Smooth muscle cell of the brain vasculature (primary cell): ENCODE data around the gene ZBTB22.

Experiments
- DNase-seq: peaks from one replicate; pipeline ENCODE4 v3.0.0-alpha.2; 2012; ENCODE audit warnings: low read depth, low spot score

Gene ZBTB22

GRCh38 chr6:33330736-33331135 lies 13.2 kb upstream of the ZBTB22 start:
- DNase-seq, result no peak

GRCh38 chr6:33329058-33329457 lies 11.5 kb upstream of the ZBTB22 start:
- DNase-seq, result no peak

GRCh38 chr6:33324125-33324524 lies 6.6 kb upstream of the ZBTB22 start:
- DNase-seq, result no peak

- DNase-seq, result no peak
These were observed 6.0 kb upstream of the ZBTB22 start for GRCh38 chr6:33323623-33323948.

GRCh38 chr6:33321227-33321626 lies 3.7 kb upstream of the ZBTB22 start:
- no peak for DNase-seq

GRCh38 chr6:33320315-33321181 lies 3.0 kb upstream of the ZBTB22 start:
- no peak for DNase-seq

- DNase-seq, result no peak
These were observed 2.4 kb upstream of the ZBTB22 start for GRCh38 chr6:33319939-33320314.

- DNase-seq, result no peak
These were observed 1.0 kb upstream of the ZBTB22 start for GRCh38 chr6:33318426-33319073.

GRCh38 chr6:33317419-33317668 lies 200 bp downstream of the ZBTB22 start:
- DNase-seq, result no peak

GRCh38 chr6:33316603-33317418 lies 733 bp downstream of the ZBTB22 start:
- no peak for DNase-seq

- no peak for DNase-seq
These were observed 1.5 kb downstream of the ZBTB22 start for GRCh38 chr6:33315793-33316602.

GRCh38 chr6:33314943-33315792 lies 2.4 kb downstream of the ZBTB22 start:
- no peak for DNase-seq

- DNase-seq, result no peak
These were observed 3.0 kb downstream of the ZBTB22 start for GRCh38 chr6:33314515-33314942.

- no peak for DNase-seq
These were observed 3.6 kb downstream of the ZBTB22 start, which contains the start of gene TAPBP for GRCh38 chr6:33313709-33314514. Gene TAPBP, minus strand, starts transcription at chr6:33314078. Its CDS starts 37 bp downstream, at chr6:33314041.

- DNase-seq, result no peak
These were observed 4.3 kb downstream of the ZBTB22 start for GRCh38 chr6:33313105-33313708.

GRCh38 chr6:33312361-33313104 lies 5.0 kb downstream of the ZBTB22 start:
- no peak for DNase-seq

GRCh38 chr6:33306356-33306755 lies 11.2 kb downstream of the ZBTB22 start:
- no peak for DNase-seq

- no peak for DNase-seq
These were observed 12.5 kb downstream of the ZBTB22 start for GRCh38 chr6:33305052-33305451.

- no peak for DNase-seq
These were observed 13.3 kb downstream of the ZBTB22 start for GRCh38 chr6:33304216-33304615.
